ENCODE results near the gene FBXO27.
"Not testable (repeated sequence)": the region's sequence is repeated elsewhere in the genome, so short reads cannot be mapped to it uniquely, and the experiment has no call there.

The FBXO27 gene

GRCh38 chr19:39014037-39014436 is 18.3 kb downstream of the FBXO27 start:
- H3K27ac Mint-ChIP-seq = no peak overlapping the region
- no peaks in the 10 kb centered on the region for H3K36me3 Mint-ChIP-seq
- H3K4me1 Mint-ChIP-seq = no peaks in the 10 kb centered on the region
- H3K9me3 Mint-ChIP-seq = no peaks in the 10 kb centered on the region
- H3K4me3 Mint-ChIP-seq = no peak overlapping the region
- H3K27me3 Mint-ChIP-seq = peaks cover 6% of the 10 kb centered on the region

GRCh38 chr19:39009001-39009400 is 23.3 kb downstream of the FBXO27 start:
- no peaks in the 10 kb centered on the region for H3K36me3 Mint-ChIP-seq
- H3K4me1 Mint-ChIP-seq = no peaks in the 10 kb centered on the region
- peaks cover 9% of the 10 kb centered on the region for H3K27me3 Mint-ChIP-seq
- no peaks in the 10 kb centered on the region for H3K9me3 Mint-ChIP-seq
- H3K4me3 Mint-ChIP-seq = no peak overlapping the region
- H3K27ac Mint-ChIP-seq = no peak overlapping the region

GRCh38 chr19:39008137-39008536 is 24.2 kb downstream of the FBXO27 start:
- Mint-ChIP-seq H3K36me3 (no peaks in the 10 kb centered on the region), H3K27ac (no peak overlapping the region), H3K4me3 (no peak overlapping the region), H3K4me1 (no peaks in the 10 kb centered on the region), H3K27me3 (peaks cover 9% of the 10 kb centered on the region), H3K9me3 (no peaks in the 10 kb centered on the region)

- peaks cover 12% of the 10 kb centered on the region for H3K27me3 Mint-ChIP-seq
- H3K4me1 Mint-ChIP-seq = no peaks in the 10 kb centered on the region
- no peak overlapping the region for H3K4me3 Mint-ChIP-seq
- no peaks in the 10 kb centered on the region for H3K9me3 Mint-ChIP-seq
- no peaks in the 10 kb centered on the region for H3K36me3 Mint-ChIP-seq
- H3K27ac Mint-ChIP-seq = no peak overlapping the region
Observed at GRCh38 chr19:39007096-39007495, 25.3 kb downstream of the FBXO27 start.

- Mint-ChIP-seq H3K27ac (no peak overlapping the region), H3K27me3 (peaks cover 13% of the 10 kb centered on the region), H3K4me1 (no peaks in the 10 kb centered on the region), H3K4me3 (no peak overlapping the region), H3K36me3 (no peaks in the 10 kb centered on the region), H3K9me3 (no peaks in the 10 kb centered on the region)
Observed at GRCh38 chr19:39004403-39004802, 27.9 kb downstream of the FBXO27 start.

GRCh38 chr19:39003796-39004195 is 28.6 kb downstream of the FBXO27 start:
- Mint-ChIP-seq H3K4me3 (no peak overlapping the region), H3K4me1 (no peaks in the 10 kb centered on the region), H3K27me3 (peaks cover 13% of the 10 kb centered on the region), H3K27ac (no peak overlapping the region), H3K9me3 (no peaks in the 10 kb centered on the region), H3K36me3 (no peaks in the 10 kb centered on the region)

- Mint-ChIP-seq H3K4me3 (no peak overlapping the region), H3K36me3 (no peaks in the 10 kb centered on the region), H3K27me3 (peaks cover 13% of the 10 kb centered on the region), H3K27ac (no peak overlapping the region), H3K9me3 (no peaks in the 10 kb centered on the region), H3K4me1 (no peaks in the 10 kb centered on the region)
Observed at GRCh38 chr19:39003188-39003587, 29.2 kb downstream of the FBXO27 start.

- no peaks in the 10 kb centered on the region for H3K36me3 Mint-ChIP-seq
- no peaks in the 10 kb centered on the region for H3K9me3 Mint-ChIP-seq
- H3K4me3 Mint-ChIP-seq = no peak overlapping the region
- peaks cover 11% of the 10 kb centered on the region for H3K27me3 Mint-ChIP-seq
- no peak overlapping the region for H3K27ac Mint-ChIP-seq
- H3K4me1 Mint-ChIP-seq = no peaks in the 10 kb centered on the region
Observed at GRCh38 chr19:39001041-39001440, 31.3 kb downstream of the FBXO27 start.

GRCh38 chr19:38997576-38997975 is 34.8 kb downstream of the FBXO27 start:
- not testable (repeated sequence) for H3K9me3 Mint-ChIP-seq, H3K4me1 Mint-ChIP-seq, H3K27me3 Mint-ChIP-seq, H3K27ac Mint-ChIP-seq, H3K36me3 Mint-ChIP-seq, H3K4me3 Mint-ChIP-seq

- H3K4me3 Mint-ChIP-seq = no peak overlapping the region
- H3K27ac Mint-ChIP-seq = no peak overlapping the region
- no peaks in the 10 kb centered on the region for H3K36me3 Mint-ChIP-seq
- no peaks in the 10 kb centered on the region for H3K9me3 Mint-ChIP-seq
- no peaks in the 10 kb centered on the region for H3K4me1 Mint-ChIP-seq
- peaks cover 5% of the 10 kb centered on the region for H3K27me3 Mint-ChIP-seq
Observed at GRCh38 chr19:38993271-38993670, 39.1 kb downstream of the FBXO27 start.

- Mint-ChIP-seq H3K27ac (no peak overlapping the region), H3K9me3 (no peaks in the 10 kb centered on the region), H3K4me3 (no peak overlapping the region), H3K27me3 (peaks cover 5% of the 10 kb centered on the region), H3K4me1 (no peaks in the 10 kb centered on the region), H3K36me3 (no peaks in the 10 kb centered on the region)
Observed at GRCh38 chr19:38990949-38991697, 41.2 kb downstream of the FBXO27 start.

GRCh38 chr19:38989614-38990013 is 42.7 kb downstream of the FBXO27 start:
- not testable (repeated sequence) for H3K27me3 Mint-ChIP-seq

GRCh38 chr19:38989066-38989605 is 43.2 kb downstream of the FBXO27 start:
- Mint-ChIP-seq H3K27ac (no peak overlapping the region), H3K27me3 (peaks cover 5% of the 10 kb centered on the region), H3K4me3 (no peak overlapping the region), H3K36me3 (no peaks in the 10 kb centered on the region), H3K9me3 (no peaks in the 10 kb centered on the region), H3K4me1 (no peaks in the 10 kb centered on the region)

More at GRCh38 chr19:38989614-38990013, 42.7 kb downstream of the FBXO27 start:
- H3K9me3 Mint-ChIP-seq, H3K36me3 Mint-ChIP-seq, H3K4me3 Mint-ChIP-seq, H3K27ac Mint-ChIP-seq, H3K4me1 Mint-ChIP-seq: not testable (repeated sequence)

- H3K27me3 Mint-ChIP-seq, H3K4me1 Mint-ChIP-seq, H3K4me3 Mint-ChIP-seq, H3K27ac Mint-ChIP-seq, H3K9me3 Mint-ChIP-seq, H3K36me3 Mint-ChIP-seq: not testable (repeated sequence)
Observed at GRCh38 chr19:38988627-38989026, 43.7 kb downstream of the FBXO27 start.

- H3K4me1 Mint-ChIP-seq, H3K4me3 Mint-ChIP-seq, H3K9me3 Mint-ChIP-seq, H3K36me3 Mint-ChIP-seq, H3K27me3 Mint-ChIP-seq, H3K27ac Mint-ChIP-seq: not testable (repeated sequence)
Observed at GRCh38 chr19:38987745-38988144, 44.6 kb downstream of the FBXO27 start.

- peaks cover 3% of the 10 kb centered on the region for H3K27me3 Mint-ChIP-seq
- no peaks in the 10 kb centered on the region for H3K9me3 Mint-ChIP-seq
- no peaks in the 10 kb centered on the region for H3K36me3 Mint-ChIP-seq
- H3K4me1 Mint-ChIP-seq = no peaks in the 10 kb centered on the region
- H3K27ac Mint-ChIP-seq = no peak overlapping the region
- H3K4me3 Mint-ChIP-seq = no peak overlapping the region
Observed at GRCh38 chr19:38985262-38985661, 47.1 kb downstream of the FBXO27 start.
